OCI-LY3 (cell line): ENCODE results near the gene BRCA1.

ENCODE experiments used
- H2AFZ ChIP-seq: fragments of 200-600, 300-600 bp; shearing (Covaris generic); 2 replicates; pipeline ENCODE4 v1.6.0; 2014; ENCODE audit warnings: antibody characterized with exemption, low read depth, low read length
- H3K27ac ChIP-seq: fragments of 200-600, 300-600 bp; sonication (generic); 2 replicates; pipeline ENCODE4 v1.5.1; 2014; ENCODE audit warnings: mild to moderate bottlenecking, low read length, moderate library complexity, mixed read lengths
- H3K27me3 ChIP-seq: fragments of 200-600, 300-600 bp; sonication (generic); 2 replicates; pipeline ENCODE4 v1.6.1; 2014; ENCODE audit warnings: low read depth, low read length, mixed read lengths
- H3K36me3 ChIP-seq: fragments of 200-600, 300-600 bp; sonication (generic); replicated peaks from 2 replicates; pipeline ENCODE3; 2014; ENCODE audit warnings: low read depth, low read length, mixed read lengths
- H3K4me1 ChIP-seq: fragments of 300-600, 200-600 bp; sonication (generic); 2 replicates; pipeline ENCODE4 v1.6.1; 2014; ENCODE audit warnings: low read length, mixed read lengths
- H3K4me2 ChIP-seq: fragments of 200-600, 300-600 bp; sonication (generic); 2 replicates; pipeline ENCODE4 v1.6.1; 2014; ENCODE audit warnings: low read length, mixed read lengths
- H3K4me3 ChIP-seq: fragments of 300-600, 200-600 bp; sonication (generic); 2 replicates; pipeline ENCODE4 v1.5.1; 2014; ENCODE audit warnings: antibody characterized with exemption, mild to moderate bottlenecking, low read length, moderate library complexity
- H3K79me2 ChIP-seq: fragments of 300-600, 200-600 bp; shearing (Covaris generic); 2 replicates; pipeline ENCODE4 v1.6.1; 2014; ENCODE audit warnings: mild to moderate bottlenecking, low read length, mixed read lengths
- H3K9ac ChIP-seq: fragments of 300-600, 200-600 bp; shearing (Covaris generic); 2 replicates; pipeline ENCODE4 v1.6.0; 2014; ENCODE audit warnings: mild to moderate bottlenecking, low read length, moderate library complexity
- H3K9me3 ChIP-seq: fragments of 200-600, 300-600 bp; shearing (Covaris generic); 2 replicates; pipeline ENCODE4 v1.6.1; 2014; ENCODE audit warnings: low read length, mixed read lengths; ENCODE audit not compliant: insufficient read depth
- H4K20me1 ChIP-seq: fragments of 200-600, 300-600 bp; sonication (generic); 2 replicates; pipeline ENCODE4 v1.6.1; 2016; ENCODE audit warnings: low read length, mixed read lengths; ENCODE audit not compliant: insufficient read depth
- CTCF ChIP-seq: fragments of 200-600, 300-600 bp; sonication (generic); IDR thresholded peaks from 2 replicates; pipeline ENCODE4 v1.5.1; 2014; ENCODE audit warnings: antibody characterized with exemption, low read length, low read depth
- EZH2phosphoT487 ChIP-seq: fragments of 200-600 bp; shearing (Covaris generic); IDR thresholded peaks from 2 replicates; pipeline ENCODE4 v1.6.1; 2018; ENCODE audit warnings: antibody characterized with exemption, mixed run types, low read depth

The BRCA1 gene

GRCh38 chr17:43030137-43030767, 94.9 kb downstream of the BRCA1 start:
- Histone ChIP-seq H3K27ac (no peak overlapping the region), H3K4me1 (no peaks in the 10 kb centered on the region)
- TF ChIP-seq EZH2phosphoT487 = no peak
- no peak for TF ChIP-seq CTCF

GRCh38 chr17:43028221-43028861, 96.8 kb downstream of the BRCA1 start:
- no peaks in the 10 kb centered on the region for H3K79me2 ChIP-seq
- H2AFZ ChIP-seq = no peak overlapping the region
- H3K27me3 ChIP-seq = no peaks in the 10 kb centered on the region
- no peak overlapping the region for H3K4me2 ChIP-seq
- H3K36me3 ChIP-seq = no peaks in the 10 kb centered on the region
- no peaks in the 10 kb centered on the region for H4K20me1 ChIP-seq
- H3K4me3 ChIP-seq = no peak overlapping the region
- H3K9ac ChIP-seq = no peak overlapping the region
- no peak overlapping the region for H3K27ac ChIP-seq
- H3K4me1 ChIP-seq = no peaks in the 10 kb centered on the region
- TF ChIP-seq EZH2phosphoT487 (no peak), CTCF (no peak)
- H3K9me3 ChIP-seq = no peaks in the 10 kb centered on the region

More at GRCh38 chr17:43030137-43030767, 94.9 kb downstream of the BRCA1 start:
- Histone ChIP-seq H3K27me3 (no peaks in the 10 kb centered on the region), H3K79me2 (no peaks in the 10 kb centered on the region), H3K4me2 (no peak overlapping the region), H2AFZ (no peak overlapping the region), H4K20me1 (no peaks in the 10 kb centered on the region), H3K9ac (no peak overlapping the region), H3K9me3 (no peaks in the 10 kb centered on the region), H3K36me3 (no peaks in the 10 kb centered on the region), H3K4me3 (no peak overlapping the region)

GRCh38 chr17:43027091-43028032, 97.8 kb downstream of the BRCA1 start:
- H3K4me3 ChIP-seq = no peak overlapping the region
- no peaks in the 10 kb centered on the region for H3K27me3 ChIP-seq
- H3K9me3 ChIP-seq = no peaks in the 10 kb centered on the region
- no peak overlapping the region for H3K27ac ChIP-seq
- H3K4me2 ChIP-seq = no peak overlapping the region
- H3K79me2 ChIP-seq = no peaks in the 10 kb centered on the region
- no peak overlapping the region for H2AFZ ChIP-seq
- no peaks in the 10 kb centered on the region for H3K36me3 ChIP-seq
- TF ChIP-seq EZH2phosphoT487 (no peak), CTCF (no peak)
- H4K20me1 ChIP-seq = no peaks in the 10 kb centered on the region
- no peak overlapping the region for H3K9ac ChIP-seq
- no peaks in the 10 kb centered on the region for H3K4me1 ChIP-seq

DNA sequence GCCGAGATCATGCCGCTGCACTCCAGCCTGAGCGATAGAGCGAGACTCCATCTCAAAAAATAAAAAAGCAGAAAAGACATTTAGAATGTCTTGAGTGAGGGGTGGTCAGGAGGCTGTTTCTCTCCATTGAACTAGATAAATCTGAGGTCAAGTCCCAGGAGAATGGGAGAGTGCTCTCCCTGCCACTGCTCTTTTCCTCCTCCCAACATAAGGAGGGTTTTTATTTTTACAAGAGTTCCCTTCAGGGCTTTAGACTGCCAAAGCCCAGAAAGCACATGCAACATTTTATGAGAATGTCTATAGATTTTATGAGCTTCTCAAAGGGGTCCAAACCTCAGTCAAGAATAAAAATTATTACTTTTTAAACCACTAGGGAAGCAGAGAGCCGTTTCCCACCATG, 98.6 kb downstream of the BRCA1 start:
- Histone ChIP-seq H2AFZ (no peak overlapping the region), H3K36me3 (no peaks in the 10 kb centered on the region), H4K20me1 (no peaks in the 10 kb centered on the region), H3K4me3 (no peak overlapping the region), H3K9ac (no peak overlapping the region), H3K4me1 (no peaks in the 10 kb centered on the region), H3K27me3 (no peaks in the 10 kb centered on the region), H3K79me2 (no peaks in the 10 kb centered on the region), H3K4me2 (no peak overlapping the region), H3K27ac (no peak overlapping the region), H3K9me3 (no peaks in the 10 kb centered on the region)
- TF ChIP-seq CTCF = no peak
- no peak for TF ChIP-seq EZH2phosphoT487
